Astrocyte (in vitro differentiated cells and primary cell): Measurements from ENCODE around the gene CLCC1.

Experiments
- CTCF ChIP-seq: IDR thresholded peaks from 2 replicates; pipeline ENCODE4 v1.5.1; 2011; ENCODE audit warnings: low read depth, mild to moderate bottlenecking, inconsistent platforms, low read length, moderate library complexity; ENCODE audit not compliant: insufficient read depth
- EZH2 ChIP-seq: IDR thresholded peaks from 2 replicates; pipeline ENCODE4 v1.6.1; 2012; ENCODE audit warnings: mild to moderate bottlenecking, low read length, inconsistent platforms; ENCODE audit not compliant: insufficient read depth

DNA sequence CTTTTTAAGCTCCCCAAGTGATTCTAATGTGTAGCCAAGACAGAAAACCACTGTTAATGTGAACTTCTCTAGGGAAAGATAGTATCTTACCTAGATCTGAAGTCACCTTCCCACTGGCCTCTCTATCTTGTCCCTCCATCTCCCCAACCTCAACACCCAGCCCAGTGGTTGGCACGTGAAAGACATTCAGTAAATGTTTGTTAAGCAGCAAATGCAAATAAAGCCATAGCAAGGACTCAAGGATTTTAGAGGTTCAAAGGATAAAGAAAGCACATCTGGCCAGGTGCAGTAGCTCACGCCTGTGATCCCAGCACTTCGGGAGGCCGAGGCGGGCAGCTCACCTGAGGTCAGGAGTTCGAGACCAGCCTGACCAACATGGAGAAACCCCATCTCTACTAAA is 9.8 kb downstream of the CLCC1 start:
- TF ChIP-seq CTCF (no peak), EZH2 (no peak)
